HepG2 (cell line): ENCODE results near the gene IPO13.

Experiments
- ETV5 ChIP-seq: IDR thresholded peaks from 2 replicates; pipeline ENCODE4 v1.6.1; 2018; ENCODE audit warnings: missing biosample characterization, missing genetic modification reagents, inconsistent platforms, borderline replicate concordance
- JUN ChIP-seq: sonication (generic); formaldehyde crosslinking; IDR thresholded peaks from 2 replicates; pipeline ENCODE4 v1.4.0; 2020; ENCODE audit warnings: mild to moderate bottlenecking, missing genetic modification reagents
- MAFK ChIP-seq, 2 experiments: IDR thresholded peaks in 1 of 2; conservative IDR thresholded peaks in 1 of 2; 2 replicates each; pipeline ENCODE4 v1.6.1; 2011; ENCODE audit warnings: improper control_type of control experiment in 2 of 2, low read length in 2 of 2
- NFE2L2 ChIP-seq: fragments of 150-350 bp; IDR thresholded peaks from 2 replicates; pipeline ENCODE4 v1.6.1; 2014; ENCODE audit warnings: low read length
- NFYB ChIP-seq: sonication (generic); formaldehyde crosslinking; IDR thresholded peaks from 2 replicates; pipeline ENCODE4 v1.4.0; 2020; ENCODE audit warnings: missing genetic modification reagents
- NONO ChIP-seq, 2 experiments: fragments of 450-650 bp in 1 of 2; sonication (generic) in 1 of 2; formaldehyde crosslinking in 1 of 2; IDR thresholded peaks in 1 of 2; conservative IDR thresholded peaks in 1 of 2; 2 replicates each; pipeline versions ENCODE4 v1.6.1 to v1.8.0; 2017 to 2022; ENCODE audit warnings: mild to moderate bottlenecking in 1 of 2, missing genetic modification reagents in 1 of 2, moderate library complexity in 1 of 2
- PCBP2 ChIP-seq: fragments of 200-400 bp; formaldehyde crosslinking; optimal IDR thresholded peaks from 2 replicates; pipeline ENCODE3; 2018; ENCODE audit warnings: low read length, low read depth; ENCODE audit not compliant: poor library complexity, severe bottlenecking
- PTBP1 ChIP-seq: fragments of 200-400 bp; formaldehyde crosslinking; IDR thresholded peaks from 2 replicates; pipeline ENCODE4 v1.6.1; 2018; ENCODE audit warnings: low read length, low read depth; ENCODE audit not compliant: poor library complexity, severe bottlenecking
- ZKSCAN1 ChIP-seq: fragments of 150-350 bp; IDR thresholded peaks from 2 replicates; pipeline ENCODE4 v1.6.1; 2014; ENCODE audit warnings: low read length
- ZNF430 ChIP-seq: sonication (generic); formaldehyde crosslinking; IDR thresholded peaks from 2 replicates; pipeline ENCODE4 v1.9.0; 2021; ENCODE audit warnings: mild to moderate bottlenecking, missing genetic modification reagents
- ZNF792 ChIP-seq: IDR thresholded peaks from 2 replicates; pipeline ENCODE4 v1.6.1; 2016
- TF ChIP-seq, protein P1 (sequence below): sonication (generic); formaldehyde crosslinking; IDR thresholded peaks from 2 replicates; pipeline ENCODE4 v1.4.0; 2020; ENCODE audit warnings: missing genetic modification reagents
- TF ChIP-seq, protein P2 (sequence below): sonication (generic); formaldehyde crosslinking; IDR thresholded peaks from 2 replicates; pipeline ENCODE4 v1.4.0; 2020; ENCODE audit warnings: missing genetic modification reagents, low read depth, mild to moderate bottlenecking, borderline replicate concordance

DNA sequence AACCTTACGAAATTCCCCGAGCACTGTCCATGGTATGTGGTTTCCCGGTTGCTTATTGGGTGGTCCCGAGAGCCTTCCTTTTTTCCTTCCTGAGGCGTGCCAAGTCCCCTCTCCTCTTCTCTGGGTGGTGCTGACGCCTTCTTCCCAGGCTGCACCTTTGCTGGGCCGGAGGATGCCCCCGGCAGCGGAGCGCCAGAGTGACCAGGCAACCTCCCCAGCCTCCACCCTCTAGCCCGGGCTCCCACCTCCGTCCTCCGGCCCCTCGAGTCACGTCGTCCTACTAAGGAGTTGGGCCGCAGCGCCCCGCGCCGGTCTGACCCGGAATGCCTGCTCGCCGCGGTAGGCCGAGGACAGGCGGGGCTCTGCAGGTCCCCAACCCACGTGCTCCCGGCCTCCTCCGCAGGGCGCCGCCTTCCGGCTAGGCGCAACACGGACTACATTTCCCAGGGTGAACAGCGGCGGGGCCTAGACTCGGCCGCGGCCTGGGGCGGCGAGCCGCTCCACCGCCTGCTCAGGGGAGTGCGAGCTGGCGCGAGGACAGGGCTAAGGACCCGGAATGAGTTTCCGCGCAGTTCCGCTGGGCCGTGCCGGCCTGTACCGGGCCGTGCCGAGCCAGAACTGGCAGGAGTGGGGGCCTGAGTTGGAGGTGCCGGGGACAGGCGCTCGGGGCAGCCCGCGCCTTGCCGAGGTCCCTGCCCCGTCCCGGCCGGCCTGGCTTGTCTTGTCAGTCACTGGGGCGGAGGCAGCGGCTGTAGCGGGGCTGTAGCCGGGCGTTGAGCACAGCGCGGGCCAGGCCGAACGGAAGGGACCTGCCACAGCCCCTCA is at the start of gene IPO13:
- TF ChIP-seq NFYB (CRISPR knock-in tag) (peak; percentile 19; the same call in 1 of the 2 replicates), PCBP2 (no peak), NONO (IDR thresholded peaks at IDR 0.05) (no peak), NONO (CRISPR knock-in tag; conservative IDR thresholded peaks at IDR 0.05) (peak; percentile 90), NFE2L2 (no peak), ZKSCAN1 (peak; percentile 98), ZNF430 (CRISPR knock-in tag) (peak; percentile 98), MAFK (conservative IDR thresholded peaks at IDR 0.05 in 1 of 2, IDR thresholded peaks at IDR 0.05 in 1 of 2; ENCODE audit: low read length in 2 of 2) (no peak), PTBP1 (no peak), ZNF792 (CRISPR knock-in tag) (peak; percentile 96), ETV5 (CRISPR knock-in tag) (peak; percentile 88), JUN (CRISPR knock-in tag) (0 out of 2 replicates have a peak, but pooled peaks have one; percentile 11)
- TF ChIP-seq, protein P1, sequence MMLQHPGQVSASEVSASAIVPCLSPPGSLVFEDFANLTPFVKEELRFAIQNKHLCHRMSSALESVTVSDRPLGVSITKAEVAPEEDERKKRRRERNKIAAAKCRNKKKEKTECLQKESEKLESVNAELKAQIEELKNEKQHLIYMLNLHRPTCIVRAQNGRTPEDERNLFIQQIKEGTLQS (CRISPR knock-in tag) = no peak
- TF ChIP-seq, protein P2, sequence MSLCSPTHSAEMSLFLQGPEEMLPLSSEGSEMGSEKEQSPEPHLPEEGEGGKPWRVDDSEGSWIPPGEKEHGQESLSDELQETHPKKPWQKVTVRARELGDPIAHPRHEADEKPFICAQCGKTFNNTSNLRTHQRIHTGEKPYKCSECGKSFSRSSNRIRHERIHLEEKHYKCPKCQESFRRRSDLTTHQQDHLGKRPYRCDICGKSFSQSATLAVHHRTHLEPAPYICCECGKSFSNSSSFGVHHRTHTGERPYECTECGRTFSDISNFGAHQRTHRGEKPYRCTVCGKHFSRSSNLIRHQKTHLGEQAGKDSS = no peak; the same call in 1 of the 2 replicates
